SKM-1 (cell line): ENCODE data around the gene EFR3B.

Experiments
- DNase-seq: peaks from one replicate; lab custom pipeline; 2025; ENCODE audit not compliant: unreplicated experiment; lab: John Stamatoyannopoulos, UW

EFR3B gene

DNA sequence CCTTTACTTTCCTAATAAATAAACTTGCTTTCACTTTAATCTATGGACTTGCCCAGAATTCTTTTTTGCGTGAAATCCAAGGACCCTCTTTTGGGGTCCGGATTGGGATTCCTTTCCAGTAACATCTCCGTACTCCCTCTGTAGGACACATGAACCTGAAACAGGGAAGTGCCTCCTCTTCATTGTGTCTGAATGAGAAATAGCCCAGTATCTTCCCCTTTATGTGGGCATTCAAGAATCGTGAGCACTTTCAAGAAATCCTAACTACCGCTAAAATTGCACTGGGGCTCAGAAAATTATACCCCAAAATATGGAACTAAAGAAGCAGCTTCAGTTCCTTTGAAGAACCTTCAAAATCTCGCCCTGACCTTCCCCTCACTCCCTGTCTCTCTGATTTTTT lies 134.3 kb downstream of the EFR3B start:
- no peak for DNase-seq

DNA sequence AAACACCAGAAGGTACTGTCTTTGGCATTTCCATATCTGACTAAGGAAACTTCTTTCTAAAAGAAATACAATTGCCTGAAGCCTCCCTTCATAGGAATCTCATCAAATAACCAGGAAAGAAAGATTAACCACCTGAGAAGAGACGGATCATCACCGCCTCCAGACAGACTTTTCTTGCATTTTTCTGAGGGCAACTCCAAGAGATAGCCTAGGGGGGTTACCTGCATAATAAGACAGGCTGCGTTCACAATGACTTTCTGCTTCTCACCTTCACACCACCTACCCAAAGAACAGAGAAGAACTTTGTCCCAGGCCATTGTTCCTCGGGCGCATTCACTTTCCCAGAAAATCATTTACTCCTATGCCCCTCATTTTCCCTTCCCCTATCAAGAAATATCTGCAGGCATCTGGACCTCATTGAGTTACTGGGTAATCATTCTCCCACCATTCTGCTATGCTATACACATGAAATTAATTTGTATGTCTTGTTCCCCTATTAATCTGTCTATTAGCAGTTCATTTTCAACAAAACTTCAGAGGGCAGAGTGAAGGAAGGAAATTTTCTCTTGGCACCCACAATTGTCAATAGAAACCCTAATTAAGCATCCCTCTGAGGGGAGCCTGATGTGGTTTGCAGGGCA lies 134.8 kb downstream of the EFR3B start:
- DNase-seq: no peak

DNA sequence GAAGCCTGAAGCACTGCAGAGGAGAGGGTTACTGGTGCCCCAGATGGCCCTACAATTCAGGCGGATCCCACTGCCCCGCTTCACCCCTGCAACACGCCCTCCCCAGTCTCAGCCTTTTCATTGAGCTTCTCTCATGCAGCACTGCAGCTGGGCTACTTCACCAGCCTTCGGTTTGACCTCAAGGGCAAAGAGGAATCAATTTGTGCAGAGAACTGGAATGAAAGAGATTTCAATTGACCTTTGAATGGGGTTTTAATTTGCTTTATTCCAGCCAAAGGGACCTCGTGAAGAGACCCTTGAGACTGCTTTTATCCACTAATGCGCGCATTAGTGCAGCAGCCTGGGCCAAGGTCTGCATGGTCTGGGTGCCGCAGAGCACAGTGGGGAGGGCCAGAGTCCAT lies 135.3 kb downstream of the EFR3B start:
- no peak for DNase-seq

DNA sequence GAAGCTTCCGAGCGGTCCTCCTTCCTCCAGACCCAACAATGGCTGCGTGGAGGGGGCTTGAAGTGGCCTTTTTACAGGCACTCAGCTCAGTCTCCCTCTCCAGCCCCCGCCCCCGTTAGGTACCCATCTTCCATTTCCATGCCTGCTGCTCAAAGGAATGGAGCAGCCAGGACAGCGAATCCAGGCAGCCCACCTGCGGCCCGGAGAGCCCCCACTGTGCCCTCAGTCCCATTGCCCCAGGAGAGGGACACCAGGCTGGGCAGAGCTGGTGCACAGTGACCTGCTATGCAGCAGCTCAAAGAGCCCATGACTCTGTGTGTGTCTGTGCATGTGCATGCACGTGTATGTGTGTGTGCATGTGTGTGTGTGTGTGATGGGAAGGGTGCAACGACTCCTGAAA lies 137.1 kb downstream of the EFR3B start:
- no peak for DNase-seq

DNA sequence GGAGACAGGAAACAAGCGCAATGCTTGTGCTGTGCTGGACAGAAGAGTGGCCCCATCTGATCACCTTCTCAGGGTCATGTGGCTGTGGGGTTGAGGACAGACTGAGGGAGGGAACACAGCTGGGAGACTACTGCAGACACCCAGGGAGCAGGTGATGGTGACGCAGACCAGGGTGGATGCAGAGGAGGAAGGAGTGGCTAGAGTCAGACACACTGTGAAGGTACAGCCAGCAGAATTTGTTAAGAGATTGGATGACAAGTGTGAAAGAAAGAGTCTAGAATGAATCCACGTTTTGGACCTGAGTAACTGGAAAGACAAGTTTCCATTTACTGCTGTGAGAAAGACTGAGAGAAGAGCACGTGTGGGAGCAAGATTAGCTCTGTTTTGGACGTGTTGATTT lies 142.4 kb downstream of the EFR3B start:
- DNase-seq: no peak

DNA sequence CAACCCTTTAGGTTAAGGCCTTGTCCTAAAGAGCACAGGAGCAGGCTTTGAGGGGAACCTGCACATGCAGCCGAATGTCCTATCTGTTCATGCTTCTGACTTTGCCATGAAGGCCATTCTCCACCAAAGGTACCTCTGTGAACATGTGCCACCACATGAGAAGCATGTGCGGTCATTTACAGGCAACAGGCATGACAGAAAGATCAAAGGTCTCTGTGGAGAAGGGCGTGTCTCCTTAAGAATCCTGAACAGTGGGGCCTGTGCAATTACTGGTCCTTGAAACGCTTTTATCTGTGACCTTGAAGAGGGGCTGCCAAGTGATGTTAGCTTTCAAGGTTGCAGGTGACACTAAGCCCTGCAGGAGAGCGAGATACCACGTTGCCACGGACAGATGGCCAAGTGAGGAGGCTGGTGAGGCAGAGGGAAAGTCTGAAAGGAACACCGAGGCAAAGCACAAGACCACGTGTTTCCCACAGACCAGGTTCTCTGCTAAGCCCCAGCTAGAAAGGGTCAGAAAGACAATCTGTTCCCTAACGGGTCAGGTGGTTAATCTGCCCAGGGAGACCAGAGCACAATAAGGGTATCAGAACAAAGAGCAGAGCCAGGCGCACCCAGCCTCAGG lies 146.0 kb downstream of the EFR3B start:
- DNase-seq: no peak

DNA sequence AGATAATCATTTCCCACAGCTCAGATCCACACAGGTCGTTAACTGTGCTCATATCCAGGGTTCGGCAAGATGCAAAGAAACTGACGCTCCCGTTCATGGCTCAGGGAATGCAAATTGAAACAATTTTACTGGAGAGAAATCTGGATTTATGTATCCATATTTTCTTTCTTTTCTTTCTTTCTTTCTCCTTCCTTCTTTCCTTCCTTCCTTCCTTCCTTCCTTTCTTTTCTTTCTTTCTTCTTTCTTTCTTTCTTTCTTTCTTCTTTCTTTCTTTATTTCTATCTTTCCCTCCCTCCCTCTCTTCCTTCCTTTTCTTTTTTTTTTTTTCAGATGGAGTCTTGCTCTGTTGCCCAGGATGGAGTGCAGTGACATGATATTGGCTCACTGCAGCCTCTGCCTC lies 146.5 kb downstream of the EFR3B start:
- no peak for DNase-seq

DNA sequence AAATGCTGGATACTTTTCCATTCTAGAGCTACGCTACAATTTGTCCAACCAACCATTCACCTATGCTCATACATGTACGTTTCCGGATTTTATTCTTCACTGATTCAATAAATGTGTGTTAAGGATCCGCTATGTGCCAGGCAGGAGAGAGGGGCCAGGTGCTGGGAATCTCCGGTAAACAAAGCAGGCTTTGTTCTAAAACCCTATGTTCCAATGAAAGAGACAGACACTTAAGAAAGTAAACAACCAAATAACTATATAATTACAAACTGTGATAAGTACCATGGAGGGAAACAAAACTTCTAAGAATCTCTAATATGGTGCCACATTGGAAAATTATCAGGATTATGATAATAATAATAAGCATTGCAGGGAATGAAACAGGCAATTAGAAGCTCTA lies 148.7 kb downstream of the EFR3B start:
- DNase-seq: no peak

DNA sequence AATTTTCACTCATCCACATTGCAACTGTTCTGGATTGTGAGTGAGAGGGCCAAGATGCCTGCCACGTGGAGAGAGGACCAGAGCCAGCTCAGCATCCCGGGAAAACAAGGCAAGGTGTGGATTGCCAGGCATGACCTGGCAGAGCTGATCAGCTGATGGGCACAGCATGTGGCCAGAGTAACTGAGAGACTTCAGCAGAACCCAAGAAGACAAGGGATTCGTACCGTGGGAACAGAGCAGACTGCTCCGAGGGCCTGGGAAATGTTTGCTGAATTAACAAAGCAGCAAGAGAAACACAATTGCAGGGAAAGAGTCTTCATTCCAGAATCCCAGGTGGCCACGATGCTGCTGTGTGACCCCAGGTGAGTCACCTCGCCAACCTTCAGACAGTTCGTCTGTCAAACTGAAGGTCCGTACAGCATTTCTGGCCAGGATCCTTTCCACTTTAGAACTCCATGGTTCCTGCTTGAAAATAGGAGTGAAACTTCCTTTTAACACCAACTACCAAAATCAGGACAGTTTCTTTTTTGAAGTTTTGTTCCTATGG lies 152.8 kb downstream of the EFR3B start:
- DNase-seq: no peak

DNA sequence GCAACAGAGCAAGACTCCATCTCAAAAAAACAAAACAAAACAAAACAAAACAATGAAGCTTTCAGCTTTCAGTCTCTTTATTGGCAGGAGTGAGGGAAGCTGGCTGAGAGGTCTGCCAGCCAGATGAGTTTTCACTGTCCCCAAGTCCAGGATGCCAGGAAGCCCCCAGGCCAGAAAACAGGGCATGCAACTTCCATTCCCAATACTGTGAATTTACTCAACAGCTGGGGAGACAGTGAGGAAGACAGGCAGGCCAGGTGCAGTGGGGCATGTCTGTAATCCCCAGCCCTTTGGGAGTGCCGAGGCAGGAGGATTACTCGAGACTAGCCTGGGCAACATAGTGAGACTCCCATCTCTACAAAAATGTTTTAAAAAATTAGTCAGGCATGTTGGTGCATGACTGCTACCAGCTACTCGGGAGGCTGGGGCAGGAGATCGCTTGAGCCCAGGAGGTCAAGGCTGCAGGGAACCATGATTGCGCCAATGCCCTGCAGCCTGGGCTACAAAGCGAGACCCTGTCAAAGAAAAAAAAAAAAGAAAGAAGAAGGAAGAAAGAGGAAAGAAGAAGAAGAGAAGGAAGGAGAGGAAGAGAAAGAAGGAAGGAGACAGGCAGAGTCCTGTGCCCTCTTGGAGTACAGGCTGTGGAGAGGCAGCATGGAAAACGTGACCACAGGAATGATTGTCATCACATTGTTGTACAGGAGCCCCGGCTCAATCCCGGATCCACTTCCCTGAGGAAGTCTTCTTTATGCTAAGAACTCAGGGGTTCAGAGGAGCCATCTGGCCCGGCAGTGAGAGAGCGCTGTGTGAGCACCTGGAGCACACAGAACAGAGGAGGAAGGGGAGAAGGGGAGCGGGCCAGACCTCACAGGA lies 155.7 kb downstream of the EFR3B start:
- no peak for DNase-seq

DNA sequence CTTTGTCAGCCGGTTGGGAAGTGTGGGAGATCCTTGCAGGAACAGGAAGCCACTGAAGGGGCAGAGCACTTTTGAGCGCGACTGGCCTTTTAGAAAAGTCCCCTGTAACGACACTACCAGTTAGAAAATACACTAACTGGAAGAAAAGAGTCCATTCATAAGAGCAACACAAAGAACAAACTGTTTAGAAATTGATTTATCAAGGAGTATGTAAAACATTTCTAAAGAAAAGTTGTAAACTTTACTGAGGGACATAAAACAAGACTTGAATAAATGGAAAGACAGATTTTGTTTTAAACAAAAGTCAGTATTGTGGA lies 156.3 kb downstream of the EFR3B start:
- DNase-seq: no peak

DNA sequence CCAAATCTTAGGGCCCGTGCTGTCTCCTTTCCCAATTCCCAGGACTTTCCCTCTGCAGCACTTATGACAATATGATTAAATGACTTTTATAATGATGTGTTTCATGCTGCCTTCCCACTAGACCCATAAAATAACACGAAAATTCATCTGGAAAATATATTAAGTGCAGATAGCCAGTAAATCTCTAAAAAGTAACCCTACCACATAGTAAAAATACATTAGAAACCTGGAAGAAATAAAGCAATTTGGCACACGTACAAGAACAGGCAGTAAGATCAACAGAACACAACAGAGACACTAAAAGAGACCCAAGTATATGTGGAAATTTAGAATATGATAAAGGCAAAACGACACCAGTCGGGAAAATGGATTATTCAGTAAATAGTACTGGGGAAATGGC lies 156.7 kb downstream of the EFR3B start:
- no peak for DNase-seq

DNA sequence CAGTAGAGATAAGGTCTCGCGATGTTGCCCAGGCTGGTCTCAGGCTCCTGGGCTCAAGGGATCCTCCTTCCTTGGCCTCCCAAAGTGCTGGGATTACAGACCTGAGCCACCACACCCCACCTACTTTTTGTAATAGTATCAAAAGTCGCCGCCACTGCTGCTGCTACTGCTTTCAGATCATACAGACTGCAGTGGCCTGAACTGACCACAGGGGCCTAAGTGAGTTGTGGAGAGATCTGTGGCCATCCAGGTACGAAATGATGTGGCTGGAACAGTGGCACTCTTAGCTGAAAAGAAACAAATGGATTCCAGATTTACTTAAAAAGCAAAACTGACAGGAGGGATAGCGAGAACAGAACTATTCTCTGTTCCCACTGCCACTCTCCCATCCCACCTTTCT lies 159.4 kb downstream of the EFR3B start:
- DNase-seq: no peak

DNA sequence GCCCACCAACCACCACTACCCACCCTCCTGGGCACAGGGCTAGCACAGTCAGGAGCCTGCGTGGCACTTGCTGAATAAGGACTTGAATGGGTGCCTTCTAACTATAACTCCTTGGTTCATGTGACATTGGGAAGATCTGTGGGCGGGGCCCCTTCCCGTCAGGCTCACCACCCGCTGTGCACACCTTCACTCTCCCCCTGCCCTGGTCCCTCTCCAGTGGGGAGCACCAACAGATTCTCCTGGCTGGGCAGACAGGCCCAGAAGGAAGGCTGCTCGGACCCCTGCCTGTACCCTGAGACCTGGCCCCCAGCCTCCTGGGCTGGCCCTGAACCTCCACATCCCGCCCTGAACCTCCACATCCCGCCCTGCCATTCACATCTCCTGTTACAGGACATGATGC lies 159.9 kb downstream of the EFR3B start:
- no peak for DNase-seq

DNA sequence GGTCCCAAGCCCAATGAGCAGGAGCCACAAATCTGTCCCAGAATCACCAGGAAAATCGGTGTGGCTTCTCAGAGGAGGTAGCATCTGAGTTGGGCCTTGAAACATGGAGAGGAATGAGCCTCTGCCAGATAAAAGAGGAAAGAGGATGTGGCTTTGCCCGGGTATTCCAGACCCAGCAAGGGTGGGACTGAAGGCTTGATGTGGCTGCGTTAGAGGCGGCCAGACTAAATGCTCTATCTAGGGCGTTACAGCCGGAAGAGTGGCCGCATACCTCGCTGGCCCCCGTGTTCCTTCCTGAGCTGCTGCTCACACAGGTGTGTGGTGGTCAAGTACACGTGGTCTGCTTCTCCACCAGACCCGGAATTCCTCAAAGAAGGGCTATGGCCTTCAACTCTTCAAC lies 160.4 kb downstream of the EFR3B start:
- DNase-seq: no peak

DNA sequence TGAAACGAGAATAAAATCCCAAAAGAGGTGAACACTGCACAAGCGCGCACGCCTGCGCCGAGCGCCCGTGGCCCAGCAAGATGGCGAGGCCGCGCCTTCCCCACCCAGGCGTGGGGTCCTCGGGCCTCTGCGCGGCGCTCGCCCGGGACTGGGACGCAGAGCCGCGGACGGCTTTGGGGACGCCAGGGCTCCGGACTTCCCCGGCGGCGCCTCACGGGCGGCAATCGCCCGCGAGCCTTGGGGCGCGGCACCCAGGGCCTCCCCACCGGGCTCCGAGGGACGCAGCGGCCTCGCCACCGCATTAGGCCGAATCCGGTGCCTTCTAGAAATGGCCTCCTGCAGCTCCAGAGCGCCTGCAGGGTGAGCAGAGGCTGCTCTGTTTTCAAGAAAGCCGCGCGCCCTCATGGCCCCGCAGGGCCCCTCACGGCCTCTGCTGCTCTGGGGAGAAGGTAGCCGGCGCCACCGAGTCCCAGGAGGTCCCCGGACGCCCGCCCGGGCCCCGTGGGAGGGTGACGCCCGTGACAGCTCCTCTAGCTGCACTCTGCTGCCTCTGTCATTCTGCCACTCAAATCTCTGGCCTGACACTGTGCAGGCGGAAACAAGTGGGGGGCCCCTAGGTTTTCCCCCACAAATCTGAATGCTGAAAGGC lies 162.4 kb downstream of the EFR3B start:
- DNase-seq: no peak

DNA sequence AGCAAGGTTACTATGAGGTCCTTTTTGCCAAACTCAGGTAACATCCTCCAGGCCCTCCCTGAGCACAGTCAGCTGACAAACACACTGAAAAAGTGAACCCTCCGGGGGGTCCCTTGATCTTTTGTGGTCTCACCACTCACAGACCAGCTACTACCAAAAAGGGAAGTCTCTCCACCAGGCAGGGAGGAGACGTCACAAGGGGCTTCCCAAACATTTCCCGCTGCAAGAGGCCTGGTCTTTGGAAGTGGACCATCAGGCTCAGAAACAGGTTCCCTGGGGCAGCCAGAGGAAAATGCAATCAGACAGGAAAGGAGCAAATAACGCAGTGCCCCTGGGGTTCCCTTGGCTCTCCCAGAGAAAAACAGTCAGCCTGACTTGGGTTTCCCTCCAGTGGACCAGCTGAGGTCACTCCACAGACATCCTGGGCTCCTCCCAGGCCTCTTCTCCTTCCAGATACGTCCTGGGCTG lies 165.2 kb downstream of the EFR3B start:
- no peak for DNase-seq
